GM19452 (cell line): Measurements from ENCODE around the gene IFI16.
A peak's percentile ranks its signal among the peaks of the same experiment; 100 is the strongest.
"Not testable (repeated sequence)": the region's sequence is repeated elsewhere in the genome, so short reads cannot be mapped to it uniquely, and the experiment has no call there.

ENCODE experiments used
- ATAC-seq: cut with Tn5 transposase; IDR thresholded peaks from one replicate; pipeline ENCODE4 v1.9.1; 2021; ENCODE audit not compliant: unreplicated experiment

The IFI16 gene

DNA sequence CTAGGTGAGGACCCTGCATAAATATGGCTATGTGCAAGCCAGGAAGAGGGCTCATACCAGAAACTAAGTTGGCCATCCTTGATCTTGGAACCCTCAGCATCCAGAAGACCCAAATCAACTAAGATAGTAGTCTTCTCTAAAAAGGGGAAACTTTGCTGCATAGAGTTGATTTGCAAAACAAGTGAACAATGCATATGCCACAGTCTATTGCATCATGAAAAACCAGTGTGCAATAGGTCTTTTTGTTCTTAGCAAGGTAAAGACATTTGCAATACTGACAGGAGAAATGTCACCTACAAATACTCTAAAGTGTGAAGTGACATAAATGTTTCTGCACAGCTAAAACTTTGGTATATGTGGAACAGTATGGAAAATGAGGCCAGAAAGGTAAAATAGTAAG is 2.0 kb upstream of the IFI16 start:
- no peak for ATAC-seq

DNA sequence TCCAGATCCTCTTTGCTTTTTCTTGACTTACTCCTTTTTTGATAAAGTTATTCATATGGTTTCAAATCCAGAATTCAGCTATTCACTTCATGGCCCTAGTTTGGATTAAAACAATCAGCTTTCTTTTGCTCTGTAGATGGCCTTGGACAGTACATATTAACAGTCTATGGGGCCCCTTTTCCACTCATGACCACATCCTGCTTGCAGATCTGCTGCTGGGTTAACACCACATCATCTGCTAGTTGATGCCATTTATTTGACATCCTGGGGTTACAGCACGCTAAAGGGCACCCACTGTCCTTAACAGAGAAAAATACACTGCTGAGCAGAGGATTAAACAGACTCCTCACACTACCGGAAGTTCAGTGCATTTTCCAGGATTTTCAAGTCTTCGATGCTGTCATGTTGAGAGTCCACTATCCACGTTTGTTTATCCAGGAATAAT is 941 bp upstream of the IFI16 start:
- ATAC-seq: peak; percentile 78

- ATAC-seq: no peak
These were observed 420 bp upstream of the IFI16 start for GRCh38 chr1:159009287-159009686.

- no peak for ATAC-seq
These were observed 684 bp downstream of the IFI16 start for GRCh38 chr1:159010391-159010790.

GRCh38 chr1:159011001-159011400 is 1.3 kb downstream of the IFI16 start:
- not testable (repeated sequence) for ATAC-seq

DNA sequence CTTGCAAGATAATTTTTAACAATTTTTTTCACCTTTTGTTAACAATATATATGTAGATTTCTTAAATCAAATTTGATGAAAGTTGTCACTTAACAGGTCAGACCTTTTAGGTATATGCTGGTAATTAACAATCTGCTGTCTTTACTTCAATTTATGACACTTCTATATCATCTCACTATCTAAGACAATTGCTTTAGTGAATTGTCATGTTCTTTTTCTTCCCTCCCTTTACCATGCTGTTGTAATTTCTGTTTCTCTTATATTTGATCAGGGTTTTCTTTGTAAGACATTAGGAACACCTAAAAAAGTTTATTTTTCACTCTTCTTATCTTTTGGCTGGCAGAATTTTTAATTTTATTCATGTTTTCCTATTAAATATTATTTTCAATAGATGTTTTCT is 2.0 kb downstream of the IFI16 start:
- no peak for ATAC-seq

DNA sequence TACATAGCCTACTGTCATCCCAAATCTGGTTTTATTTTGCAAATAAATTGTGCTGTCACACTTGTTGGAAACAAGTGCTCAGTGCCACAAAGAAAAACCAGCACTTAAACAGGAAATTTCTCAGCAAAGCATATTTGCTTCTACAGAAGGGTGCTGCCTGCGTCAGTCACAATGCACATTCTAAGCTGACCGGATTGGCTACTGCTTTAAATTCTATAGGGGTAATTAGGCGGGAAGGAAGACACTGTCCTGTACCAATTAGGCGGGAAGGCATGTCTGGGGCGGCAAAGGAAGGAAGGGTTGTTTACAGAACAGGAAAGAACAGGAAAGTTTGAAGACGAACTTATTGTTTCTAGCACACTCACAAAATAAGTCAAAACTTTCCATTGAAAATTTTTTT is 2.8 kb downstream of the IFI16 start:
- ATAC-seq: peak; percentile 31

DNA sequence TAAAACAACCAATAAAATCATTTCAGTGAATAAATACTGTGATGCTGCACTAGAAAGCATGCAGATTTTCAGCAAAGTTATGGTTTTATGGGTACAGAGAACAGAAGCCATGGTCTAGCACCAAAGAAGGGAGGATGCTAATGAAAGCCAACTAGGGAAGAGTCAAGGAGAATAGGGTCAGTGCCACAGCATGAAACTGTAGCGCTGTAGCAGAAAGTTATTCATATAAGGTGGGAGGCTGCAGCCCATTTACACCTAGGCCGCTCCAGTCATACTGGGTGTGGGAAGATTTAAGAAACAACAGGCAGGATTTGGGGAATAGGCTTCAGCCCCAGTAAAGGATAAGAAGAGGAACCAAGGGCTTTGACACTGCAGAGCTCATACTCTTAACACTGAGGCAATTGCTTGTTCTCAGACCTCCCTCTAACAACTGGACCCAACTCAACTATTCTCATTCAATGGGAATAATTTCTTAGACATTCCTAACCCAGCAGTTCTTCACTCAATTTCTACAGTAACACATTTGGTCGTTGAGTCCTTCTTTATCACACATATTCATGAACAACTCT is 4.4 kb downstream of the IFI16 start:
- ATAC-seq: no peak

DNA sequence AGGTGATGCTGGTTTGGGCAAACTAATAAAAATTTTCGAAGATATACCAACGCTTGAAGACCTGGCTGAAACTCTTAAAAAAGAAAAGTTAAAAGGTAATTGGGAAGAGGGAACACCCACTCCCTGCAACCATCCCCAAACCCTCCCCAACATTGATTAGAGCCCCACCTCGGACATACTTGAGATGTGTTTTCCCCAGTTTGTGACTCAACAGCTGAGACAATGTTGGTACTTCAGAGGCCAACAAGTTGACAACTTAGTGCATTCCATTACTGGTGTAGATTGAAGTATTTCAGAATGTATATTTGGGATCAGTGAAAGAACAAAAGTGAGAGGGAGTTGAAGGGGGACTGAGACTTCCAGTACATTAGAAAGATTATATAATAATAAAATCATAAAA is 5.1 kb downstream of the IFI16 start:
- ATAC-seq: no peak

DNA sequence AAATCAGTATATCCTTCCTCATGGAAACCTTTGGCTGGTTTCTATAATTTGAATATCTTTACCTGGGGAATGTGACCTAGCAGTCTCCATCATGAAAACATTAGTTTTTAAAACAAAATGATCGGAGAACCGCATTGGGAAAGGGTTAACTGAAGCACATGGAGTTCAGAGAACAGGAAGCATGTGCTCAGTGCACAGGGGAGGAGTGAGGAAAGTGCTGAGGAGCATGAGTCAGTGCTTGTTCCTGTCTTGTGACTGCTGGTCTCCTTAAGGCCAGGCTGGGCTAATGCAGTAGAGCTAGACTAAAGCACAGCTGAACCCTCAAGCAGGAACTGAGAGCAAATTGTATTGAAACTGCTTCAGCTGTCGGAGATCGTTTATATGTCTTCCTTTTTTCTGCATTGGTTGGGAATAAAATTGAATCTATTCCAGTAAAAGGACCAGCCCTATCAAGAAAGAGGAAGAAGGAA is 5.8 kb downstream of the IFI16 start:
- ATAC-seq: peak; percentile 92

DNA sequence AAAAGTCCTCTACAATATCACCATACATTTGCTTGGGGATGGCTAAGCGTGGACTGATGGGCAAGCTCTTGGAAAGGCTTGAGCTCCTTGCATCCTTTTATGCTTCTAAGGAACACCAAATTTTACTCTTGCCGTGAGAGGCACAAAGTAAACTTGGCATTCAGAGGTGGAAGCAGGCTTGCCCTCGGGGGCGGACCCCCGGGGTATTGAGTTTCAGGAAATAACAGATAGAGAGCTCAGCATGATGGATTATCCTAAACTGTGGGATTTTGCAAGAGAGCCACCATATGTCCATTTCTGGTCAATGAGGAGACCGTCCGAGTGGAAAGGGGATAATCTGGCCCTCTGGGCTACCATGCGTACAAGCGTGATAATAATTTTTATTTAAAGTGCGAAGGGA is 14.0 kb downstream of the IFI16 start:
- ATAC-seq: no peak

GRCh38 chr1:159025043-159025442 is 15.3 kb downstream of the IFI16 start:
- ATAC-seq: no peak

DNA sequence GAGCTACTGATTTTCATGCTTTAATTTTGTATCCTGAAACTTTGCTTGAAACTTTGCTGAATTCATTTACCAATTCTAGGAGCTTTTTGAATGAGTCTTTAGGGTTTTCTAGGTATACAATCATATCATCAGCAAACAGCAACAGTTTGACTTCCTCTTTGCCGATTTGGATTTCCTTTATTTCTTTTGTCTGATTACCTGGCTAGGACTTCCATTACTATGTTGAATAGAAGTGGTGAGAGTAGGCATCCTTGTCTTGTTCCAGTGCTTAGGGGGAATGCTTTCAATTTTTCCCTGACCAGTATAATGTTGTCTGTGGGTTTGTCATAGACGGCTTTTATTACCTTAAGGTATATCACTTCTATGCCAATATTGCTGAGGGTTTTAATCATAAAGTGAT is 17.1 kb downstream of the IFI16 start:
- not testable (repeated sequence) for ATAC-seq

GRCh38 chr1:159030311-159030710 is 20.6 kb downstream of the IFI16 start:
- ATAC-seq: no peak

GRCh38 chr1:159030877-159031447 is 21.3 kb downstream of the IFI16 start:
- ATAC-seq: no peak

GRCh38 chr1:159040206-159040605 is 30.5 kb downstream of the IFI16 start:
- no peak for ATAC-seq

DNA sequence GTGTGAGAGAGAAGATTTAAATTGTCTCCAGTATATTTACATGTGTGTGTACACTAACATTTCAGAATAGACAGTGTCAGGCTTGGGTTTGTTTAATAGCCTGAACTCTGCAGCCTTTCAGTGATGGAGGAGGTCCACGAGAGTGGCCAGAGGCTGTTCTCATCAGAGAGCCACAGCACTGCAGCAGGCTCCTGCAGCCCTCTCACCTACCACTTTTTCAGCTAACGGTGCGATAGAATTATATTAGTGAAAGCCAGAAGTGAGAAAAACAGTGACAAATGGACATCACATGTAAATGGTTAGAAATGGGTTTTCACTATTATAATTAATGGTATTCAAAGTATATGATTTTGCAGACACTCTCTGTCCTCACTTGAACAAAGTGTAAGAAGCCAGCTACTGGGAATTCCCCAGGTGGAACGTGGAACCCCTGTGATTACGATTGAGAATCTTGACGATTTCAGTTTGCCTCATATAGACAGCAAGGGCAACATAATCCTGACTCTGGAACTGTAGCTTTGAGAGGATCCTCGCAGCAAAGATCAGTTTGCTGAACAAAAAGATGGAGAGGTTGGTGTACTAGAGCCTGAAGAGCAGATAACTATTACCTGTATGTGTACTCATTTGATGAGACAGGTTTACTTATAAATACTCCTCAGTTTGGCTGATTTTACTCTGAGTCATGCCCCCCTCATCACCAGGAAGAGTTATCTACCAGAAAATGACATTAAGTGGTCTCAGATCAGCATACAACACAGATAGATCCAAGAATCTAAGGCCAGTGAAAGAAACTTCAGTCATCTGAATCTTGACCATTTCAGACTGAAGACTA is 31.4 kb downstream of the IFI16 start:
- ATAC-seq: no peak

DNA sequence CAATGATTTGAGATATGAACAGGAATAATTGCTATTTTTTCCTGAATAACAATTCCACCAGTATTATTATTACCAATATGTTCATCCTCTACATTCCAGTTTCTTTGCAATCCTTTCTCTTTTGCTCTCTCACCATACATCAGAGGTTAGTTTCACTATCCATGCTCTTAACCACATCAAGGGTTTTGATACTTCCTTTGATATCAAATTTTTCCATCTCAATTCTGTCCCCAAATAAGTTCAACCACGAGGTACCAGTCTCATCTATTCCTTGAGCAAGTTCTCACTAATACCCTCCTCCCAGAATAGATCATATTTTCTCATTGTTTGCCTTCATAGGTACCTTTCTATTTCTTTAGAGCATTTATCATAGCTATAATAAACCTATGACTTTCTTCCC is 36.8 kb downstream of the IFI16 start:
- ATAC-seq: not testable (repeated sequence)

DNA sequence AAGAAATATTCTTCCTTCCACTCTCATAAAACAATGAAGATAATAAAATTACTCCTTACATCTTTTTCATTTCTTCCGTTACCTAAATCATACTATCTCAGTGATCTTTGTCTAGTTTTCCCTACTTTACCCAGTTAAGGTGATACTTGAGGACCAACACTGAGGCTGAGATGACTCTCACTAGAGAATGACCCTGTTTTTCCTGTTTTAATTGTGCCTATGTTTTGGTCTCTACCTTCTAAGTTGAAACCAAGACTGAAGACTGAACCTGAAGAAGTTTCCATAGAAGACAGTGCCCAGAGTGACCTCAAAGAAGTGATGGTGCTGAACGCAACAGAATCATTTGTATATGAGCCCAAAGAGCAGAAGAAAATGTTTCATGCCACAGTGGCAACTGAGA is 41.7 kb downstream of the IFI16 start:
- no peak for ATAC-seq

- no peak for ATAC-seq
These were observed 44.7 kb downstream of the IFI16 start for GRCh38 chr1:159054427-159054826.

DNA sequence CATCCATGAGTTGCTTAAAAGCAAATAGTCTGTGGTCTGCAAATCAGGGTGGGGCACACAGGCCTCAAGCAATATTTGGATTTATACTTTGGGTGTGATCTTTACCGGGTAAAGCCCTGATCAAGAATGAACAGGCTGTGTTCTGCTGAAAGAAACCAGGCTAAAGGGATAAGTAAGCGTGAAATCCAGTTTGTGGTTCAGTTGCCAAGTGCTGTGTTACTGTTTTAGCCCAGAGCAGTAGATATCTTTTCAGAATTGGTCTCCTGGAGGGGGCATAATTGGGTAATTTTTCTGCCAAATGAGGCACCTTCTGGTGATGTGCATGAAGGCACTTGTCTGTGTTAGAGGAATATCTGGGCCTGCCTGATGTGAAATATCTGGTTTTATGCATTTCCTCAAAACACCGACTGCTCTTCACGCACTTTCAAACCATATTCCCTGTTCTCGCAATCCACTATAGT is 45.5 kb downstream of the IFI16 start:
- ATAC-seq: no peak

GRCh38 chr1:159056069-159056698 is 46.5 kb downstream of the IFI16 start:
- ATAC-seq: no peak
